ENCODE measurements around the gene KRT80.

KRT80 gene

DNA sequence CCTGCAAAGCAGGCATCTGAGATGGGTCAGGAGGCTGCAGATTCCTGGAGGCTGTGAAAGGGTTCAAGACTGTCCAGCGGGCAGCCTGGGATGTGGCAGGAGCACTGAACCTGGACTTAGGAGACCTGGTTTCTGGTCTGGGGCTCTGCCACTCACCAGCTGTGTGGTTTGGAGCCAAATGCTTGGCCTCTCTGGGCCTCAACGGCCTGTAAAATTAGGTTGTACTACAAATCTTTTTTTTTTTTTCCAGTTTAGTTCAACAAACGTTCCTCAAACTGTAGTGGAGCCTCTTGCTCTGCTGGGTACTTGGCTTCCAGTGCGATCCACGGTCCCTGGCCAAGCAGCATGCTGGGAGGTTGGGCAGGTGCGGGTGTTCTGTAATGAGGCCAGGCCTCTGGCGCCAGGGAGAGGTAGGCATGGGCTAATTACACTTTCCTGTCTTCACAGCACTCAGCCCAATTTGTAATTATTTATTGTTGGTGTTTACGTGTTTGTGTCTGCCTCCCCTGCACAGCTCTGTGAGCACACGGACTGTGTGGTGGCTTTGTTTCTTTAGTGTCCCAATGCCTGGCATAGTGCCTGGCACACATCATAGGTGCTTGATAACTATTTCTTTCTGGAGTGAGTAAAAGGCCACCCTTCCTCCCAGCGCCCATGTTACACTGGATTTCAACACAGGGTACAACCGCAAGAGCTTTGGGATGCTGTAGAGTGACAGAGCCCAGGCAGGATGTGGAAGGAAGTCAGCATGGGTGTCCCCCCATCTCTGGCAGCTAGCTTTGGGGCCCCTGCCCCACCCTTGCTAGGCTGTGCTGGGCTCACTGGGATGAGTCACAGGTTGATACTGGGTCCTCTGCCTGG is 5.8 kb upstream of the KRT80 start:
- no peak for DNase-seq

DNA sequence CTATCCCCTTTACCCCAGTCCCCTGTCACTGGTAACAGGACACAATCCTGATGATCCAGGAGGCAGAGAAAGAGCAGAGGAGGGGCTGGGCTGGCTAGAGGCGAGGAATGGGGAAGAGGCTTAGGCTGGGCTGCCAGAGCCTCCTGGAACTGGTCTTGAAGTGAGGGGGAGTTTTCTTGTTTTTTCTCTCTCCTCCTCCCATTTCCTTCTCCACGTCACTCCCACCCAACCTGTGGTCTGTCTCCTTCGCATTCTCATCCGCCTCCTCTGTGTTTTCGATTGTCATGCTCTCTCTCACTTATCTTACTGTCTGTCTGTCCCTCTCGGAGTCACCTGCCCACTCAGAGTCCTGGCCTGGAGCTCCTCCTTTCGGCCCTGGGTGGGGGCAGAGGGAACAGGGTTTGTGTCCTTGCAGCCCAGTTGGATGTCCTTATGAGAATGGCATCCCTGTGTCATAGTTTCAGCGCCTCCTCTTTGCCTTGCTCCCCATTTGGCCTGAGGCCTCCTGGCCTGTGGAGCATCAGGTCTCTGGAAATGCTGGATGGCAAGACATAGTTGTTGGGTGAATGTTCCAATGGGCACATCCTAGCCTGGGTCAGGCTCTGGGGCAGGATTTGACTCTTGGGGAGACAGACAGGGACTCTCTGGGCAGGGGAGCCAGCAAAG is 3.4 kb upstream of the KRT80 start:
- DNase-seq: no peak

DNA sequence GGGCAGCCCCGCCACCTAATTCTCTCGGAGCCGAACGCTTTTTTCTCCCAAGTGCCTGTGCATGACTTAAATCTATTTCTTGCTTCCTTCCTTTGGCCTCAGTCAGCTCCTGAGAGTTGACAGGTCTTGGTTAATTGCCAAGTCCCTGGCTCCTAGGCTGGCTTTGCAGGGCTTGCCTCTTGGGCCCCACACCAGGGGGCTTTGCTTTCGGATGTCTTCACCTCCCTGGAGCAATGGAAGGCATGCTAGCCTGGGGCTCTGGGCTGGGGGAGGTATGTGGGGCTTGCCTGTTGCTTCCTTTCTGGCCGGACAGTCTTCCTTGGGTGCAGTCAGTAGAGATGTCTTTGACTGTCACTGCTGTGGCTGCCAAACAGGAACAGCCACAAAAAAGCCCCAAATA is 2.2 kb upstream of the KRT80 start:
- DNase-seq: no peak

DNA sequence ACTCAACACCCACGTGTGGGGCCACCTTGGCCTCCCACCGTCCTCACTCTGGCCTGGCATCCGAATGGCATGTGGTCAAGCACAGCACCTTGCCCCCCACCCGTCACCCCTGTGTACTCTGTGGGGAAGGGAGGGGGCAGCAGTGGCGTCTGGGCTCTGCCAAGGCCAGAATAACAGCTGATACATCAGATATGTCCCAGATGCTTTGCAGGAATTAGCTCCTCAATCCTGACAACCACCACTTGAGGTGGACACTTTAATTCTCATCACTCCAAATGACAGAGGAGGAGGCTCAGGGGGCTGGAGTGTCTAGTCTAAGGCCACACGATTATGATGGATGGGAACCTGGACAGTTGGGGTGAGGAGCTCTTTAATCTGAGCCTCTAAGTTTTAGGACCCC is 1.7 kb upstream of the KRT80 start:
- no peak for DNase-seq

DNA sequence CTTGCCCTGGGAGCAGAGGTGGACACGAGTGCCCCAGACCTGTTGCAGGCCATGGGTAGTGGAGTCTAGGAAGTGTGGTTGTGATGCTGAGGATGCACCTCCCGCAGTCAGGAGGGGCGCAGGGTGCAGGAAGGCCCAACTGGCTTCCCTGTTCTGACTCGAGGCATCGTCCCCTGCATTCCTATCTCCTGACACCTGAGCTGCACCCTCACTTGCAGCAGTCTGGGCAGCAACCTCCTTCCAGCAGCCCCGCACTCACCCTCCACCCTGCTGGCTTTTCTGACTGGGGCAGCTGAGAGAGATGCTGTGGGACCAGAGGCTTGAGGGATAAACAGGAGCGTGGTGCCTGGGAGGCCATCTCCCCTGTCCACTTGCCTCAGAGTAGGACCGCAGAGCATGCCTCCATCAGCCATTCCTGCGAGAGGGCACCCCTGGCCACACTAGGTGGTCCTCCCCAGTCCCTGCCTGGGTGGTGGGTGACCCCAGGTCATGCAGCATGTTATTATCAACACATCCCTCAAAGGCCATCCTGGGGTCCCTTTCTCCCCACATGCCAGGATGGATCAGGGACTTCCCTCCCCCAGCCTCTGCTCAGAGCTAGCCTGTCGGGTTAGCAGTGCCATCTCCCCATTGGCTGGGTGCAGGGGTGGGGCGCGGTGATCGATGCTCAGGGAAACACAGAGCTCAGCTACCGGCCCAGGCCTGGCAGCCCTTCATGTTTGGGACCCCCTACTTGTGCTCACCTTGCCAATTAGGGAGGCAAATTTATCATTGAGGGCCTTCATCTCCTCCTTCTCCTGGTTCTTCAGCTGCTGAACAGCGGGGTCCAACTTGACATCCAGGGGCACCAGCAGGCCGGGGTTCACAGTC is 719 bp downstream of the KRT80 start:
- DNase-seq: no peak

DNA sequence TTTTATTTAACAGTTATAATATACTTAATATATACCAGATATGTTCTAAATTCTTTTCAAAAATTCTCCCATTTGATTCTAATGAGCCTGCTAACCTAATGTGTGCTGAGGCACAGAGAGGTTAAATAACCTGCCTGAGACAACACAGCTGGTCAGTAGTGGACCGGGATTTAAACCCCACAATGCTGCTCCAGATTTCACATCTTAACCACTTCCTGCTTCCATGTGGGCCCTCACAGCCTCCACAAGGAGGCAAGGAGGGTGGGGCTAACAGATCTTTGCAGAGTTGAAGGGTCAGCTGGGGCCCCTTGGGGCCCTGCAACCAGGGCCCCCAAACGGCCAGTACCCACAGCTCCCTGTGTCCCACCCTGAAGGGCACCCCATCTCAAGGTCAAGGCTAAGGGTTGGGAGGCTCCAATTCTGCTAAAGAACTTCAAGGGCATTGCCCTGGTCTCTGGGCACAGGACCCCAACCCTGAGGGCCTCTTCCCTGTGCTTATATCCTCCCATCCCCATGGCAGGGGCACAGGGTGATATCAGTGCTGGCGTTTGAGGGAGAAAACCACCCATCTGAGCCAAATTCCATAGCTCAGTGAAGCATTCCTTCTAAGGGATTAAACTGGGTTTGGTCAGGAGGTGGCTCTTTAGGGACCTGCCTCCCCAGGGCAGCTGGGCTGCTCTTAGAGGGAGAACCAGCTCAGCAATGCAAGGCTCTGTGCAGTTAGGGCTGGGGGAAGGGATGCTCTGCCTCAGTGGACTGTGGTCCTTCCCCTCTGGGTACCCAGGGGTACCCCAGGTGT is 2.2 kb downstream of the KRT80 start:
- no peak for DNase-seq

DNA sequence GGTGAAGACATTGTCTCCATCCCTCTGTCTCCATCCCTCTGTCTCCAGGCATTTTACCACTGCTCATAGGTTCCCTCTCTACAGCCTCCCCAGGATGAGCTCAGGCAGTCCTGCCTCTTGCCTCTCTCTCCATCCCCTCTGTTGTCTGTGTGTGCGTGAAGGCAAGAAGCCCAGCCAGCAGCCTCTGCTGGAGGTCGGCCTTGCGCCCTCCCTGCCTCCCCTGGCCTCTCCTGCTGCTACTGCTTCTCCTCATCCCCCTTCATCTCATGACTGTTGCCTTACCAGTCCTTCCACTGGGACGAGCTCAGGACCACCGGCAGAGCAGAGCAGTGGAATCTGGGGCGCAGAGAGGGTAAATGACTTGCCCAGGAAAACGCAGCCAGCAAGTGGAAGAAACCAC is 3.2 kb downstream of the KRT80 start:
- DNase-seq: no peak

DNA sequence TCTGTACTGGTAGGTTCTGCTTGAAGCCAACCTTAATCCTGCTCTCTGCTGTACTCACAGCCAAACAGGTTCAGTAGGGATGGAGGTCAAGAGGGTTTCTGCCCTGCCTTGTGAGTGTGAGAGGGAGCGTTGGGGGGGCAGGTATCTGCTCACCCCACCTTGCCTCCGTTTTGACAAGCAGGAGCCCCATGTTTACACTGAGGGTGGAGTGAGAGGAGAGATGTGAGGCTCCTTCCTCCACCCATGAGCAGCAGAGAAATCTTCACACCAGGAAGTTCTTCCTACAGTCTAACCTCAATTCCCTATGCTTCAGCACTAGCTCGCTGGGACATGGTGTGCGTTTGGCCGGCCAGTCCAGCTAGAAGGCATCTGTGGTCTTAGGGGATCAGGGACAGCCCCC is 4.2 kb downstream of the KRT80 start:
- DNase-seq: no peak

DNA sequence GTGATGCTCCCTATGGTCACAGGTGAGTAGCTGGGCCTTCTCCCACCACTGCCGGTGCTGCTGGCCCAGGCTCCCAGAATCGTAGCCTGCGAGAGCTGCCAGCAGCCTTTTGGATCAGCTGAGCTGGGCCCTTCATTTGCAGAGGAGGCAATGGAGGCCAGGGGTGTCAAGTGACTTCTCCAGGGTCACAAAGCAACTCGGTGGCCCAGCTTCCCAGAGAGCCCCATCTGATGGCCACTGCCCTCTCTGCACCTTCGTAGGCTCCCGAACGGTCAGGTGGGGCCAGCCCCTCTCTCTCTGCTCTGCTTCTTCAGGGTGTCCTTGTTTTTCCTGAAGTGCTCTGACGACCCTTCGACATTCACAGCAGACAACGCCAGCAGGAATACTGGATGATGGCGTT is 4.6 kb downstream of the KRT80 start:
- no peak for DNase-seq

DNA sequence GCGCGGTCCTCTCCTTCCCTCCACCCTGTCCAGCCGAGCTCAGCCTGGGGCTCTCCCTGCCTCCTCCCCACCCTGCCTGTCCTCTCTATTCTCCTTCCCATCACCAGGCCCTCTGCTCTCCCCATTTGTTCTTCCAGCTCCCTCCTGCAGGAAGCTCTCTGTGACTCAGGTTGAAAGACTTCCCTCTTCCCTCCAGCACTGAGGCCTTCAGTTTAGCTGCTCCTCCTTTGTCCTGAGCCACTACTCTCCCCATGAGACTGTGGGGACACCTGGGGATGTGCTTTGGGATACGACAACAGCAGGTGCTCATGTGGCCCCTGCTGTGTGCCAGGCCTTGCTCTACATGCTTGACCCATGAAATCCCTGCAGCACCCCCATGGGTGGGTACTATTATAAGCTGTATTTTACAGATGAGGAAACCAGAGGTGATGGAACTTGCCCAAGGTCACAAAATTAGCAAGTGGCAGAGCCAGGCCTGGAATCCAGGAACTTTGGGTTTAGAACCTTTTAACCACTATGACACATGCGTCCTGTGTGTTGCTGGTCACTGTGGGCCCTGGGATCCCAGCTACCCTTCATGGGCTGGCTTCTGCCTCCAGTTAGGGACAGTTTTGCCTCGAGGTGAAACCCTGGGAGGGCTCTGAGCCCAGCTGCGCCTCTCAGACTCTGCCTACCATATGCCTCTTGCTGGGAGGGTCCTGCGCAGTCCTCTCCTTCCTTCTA is 5.5 kb downstream of the KRT80 start:
- no peak for DNase-seq

DNA sequence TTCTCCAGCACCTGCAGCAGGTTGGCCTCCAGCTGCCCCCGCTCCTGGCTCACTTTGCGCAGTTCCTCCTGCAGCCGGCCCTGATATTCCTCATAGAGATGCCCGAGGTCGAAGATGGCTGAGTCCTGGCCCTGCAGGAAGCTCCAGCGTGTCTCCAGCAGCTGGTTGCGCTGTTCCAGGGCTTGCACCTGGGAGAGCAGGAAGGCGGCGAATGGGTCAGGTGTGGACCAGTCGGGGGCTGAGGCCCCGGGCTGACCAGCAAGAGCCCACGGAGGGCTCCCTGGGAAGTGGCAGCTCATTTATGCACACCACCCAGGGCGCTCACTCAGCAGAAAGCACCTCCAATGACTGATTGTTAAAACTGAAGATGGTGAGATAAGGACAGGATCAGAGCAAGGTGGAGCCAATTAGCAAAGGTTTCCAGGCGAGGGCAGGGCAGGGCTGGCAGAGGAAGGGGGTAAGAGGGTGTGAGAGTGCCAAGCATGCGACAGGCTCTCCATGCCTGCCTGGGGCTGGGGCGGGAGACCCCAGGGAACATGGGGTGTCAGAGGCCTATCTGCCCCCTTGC is 6.3 kb downstream of the KRT80 start:
- no peak for DNase-seq

DNA sequence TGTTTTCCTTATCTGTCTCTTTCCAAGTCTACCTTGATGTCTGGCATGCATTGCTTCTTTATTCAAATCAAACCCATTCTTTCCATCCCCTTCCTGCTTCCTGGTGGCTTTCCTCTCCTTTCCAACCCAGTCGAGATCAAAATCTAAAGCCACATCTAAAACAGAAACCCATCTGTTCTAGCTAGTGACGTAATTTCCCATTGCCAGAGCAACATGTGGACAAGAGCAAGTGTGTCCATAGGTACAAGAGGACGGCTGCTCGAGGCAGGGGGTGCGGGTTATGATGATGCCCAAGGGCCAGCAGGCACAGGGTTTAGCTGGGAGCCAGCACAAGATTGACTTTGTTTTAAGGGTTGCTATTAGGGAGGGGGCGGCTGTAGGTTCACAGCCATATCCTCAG is 7.0 kb downstream of the KRT80 start:
- no peak for DNase-seq

DNA sequence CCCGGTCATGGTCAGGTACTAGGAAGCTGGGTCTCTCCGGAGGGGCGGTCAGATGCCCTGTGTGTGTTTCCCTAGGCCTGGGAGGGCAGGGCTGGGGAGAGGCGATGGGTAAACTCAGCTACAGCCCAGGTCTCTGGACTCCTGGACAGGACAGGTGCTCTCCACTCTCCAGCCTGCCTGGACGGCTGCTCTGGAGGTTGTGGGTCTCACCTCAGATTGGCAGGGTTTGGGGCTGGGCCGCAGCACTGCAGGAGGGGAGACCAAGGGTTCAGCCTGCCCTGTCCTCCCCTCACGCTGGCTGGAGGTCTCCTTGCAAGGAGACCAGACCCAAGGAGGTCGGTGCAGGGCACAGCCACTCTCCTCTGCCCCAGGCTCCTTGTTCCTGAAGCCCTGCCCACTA is 7.8 kb downstream of the KRT80 start:
- no peak for DNase-seq

DNA sequence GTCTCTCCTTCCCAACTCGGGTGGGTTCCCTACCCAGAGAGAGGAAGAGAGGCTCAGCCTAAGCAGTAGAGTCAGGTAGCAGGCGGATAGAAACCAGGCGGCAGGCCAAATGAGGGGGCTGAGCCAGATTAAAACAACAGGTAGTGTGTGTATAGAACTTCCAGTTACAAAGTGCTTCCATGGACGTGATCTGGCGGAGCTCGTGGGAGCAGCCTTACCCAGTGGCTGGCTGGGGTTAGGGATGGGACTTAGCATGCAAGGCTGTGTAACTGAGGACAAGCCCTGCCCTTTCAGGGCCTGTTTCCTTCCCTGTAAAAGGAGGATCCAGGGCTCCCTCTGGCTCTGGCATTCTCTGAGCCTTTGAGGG is 8.3 kb downstream of the KRT80 start:
- DNase-seq: no peak

DNA sequence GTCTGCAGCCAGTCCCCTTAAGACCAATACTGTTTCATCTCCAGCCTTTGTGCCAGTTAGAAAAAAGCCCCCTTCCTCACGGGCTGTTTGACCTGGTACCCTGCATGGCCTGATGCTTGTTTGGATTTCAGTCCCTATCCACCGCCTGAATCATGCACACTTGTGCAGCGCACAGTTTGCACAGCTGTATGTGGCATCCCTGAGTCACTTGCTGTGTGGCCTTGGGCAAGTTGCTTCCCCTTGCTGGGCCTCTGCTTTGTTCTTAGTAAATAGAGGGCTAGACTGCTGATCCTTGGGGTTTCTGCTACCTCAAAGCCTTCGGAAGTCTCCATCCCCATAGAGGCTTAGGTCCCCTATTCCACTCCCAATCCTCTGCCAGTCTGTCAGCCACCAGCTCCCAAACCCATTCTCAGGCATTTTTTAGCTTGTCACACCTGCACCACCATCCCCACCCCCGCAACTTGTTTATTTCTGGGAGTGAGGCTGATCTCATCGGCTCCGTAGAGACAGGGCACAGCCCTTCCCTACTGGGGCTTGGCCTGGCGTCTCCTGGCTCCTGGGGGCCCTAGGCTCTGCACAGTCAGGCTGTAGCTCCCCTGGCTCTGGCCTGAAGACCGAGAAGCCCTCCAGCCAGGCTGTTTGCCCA is 8.8 kb downstream of the KRT80 start:
- DNase-seq: no peak

DNA sequence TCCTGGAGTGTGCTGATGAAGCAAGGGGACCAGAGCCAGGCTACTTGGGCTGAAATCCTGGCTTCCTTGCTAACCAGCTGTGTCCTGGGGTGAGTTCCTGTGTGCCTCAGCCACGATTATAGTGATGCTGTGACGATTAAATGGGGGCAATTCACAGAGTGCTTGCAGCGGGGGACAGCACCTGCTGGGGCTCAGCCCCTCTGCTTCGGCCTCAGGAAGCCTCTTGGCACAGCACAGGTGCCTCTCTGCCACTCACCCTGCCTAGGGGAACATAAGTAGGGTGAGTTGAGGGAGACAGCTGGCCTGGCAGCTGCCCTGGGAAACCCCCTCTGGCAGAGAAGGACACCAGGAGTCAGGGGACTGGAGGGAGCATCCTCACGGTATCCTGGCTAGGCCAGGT is 9.4 kb downstream of the KRT80 start:
- DNase-seq: no peak

DNA sequence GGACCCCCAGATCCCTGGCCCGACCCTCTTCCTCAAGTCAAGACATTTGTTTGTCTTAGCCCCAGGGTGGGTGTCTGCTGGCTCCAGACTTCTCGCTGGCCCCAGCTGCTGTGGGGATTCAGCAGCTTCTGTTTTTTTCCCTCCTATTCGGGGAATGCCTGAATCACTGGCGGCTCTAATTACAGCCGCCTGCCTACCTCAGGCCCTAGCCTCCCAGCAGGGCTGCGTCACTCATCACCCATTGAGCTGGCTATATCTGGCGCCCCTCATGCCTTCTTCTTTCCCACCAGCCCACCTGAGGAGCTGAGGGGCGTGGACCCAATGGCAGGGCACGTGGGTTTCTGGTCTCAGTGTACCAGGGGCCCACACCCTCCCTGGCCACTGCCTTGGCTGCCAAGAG is 10.1 kb downstream of the KRT80 start:
- peak in 1 of 2 experiments; percentile 25 for DNase-seq

DNA sequence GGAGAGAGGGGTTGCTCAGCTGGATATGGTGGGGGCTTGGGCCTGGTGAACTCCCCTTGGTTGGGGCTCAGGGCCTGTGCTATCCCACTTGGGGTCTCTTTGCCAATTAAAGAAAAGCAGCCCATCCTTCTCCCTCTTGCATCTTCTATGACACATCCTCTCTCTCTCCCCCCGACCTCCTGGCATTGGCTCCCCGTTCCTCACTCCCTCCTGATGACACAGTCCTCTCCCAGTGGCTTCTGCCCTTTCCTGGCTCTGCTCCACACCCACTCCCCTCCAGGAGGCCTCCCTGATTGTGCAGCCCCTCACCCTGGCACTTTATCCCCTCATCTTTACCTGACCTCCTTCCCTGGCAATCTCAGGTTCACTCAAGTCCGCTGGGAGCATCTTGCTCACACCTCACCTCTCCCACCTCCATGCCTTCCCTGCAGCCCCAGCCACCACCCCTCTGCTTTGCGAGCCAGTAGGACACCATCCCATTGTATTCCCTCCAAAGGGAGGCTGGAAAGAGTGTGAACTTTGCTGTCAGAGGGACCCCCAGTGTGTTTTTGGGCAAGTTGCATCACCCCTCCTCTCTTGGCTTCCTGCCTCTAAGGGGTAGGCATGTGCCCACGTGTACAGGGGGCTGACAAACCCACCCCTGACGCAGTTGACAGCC is 10.7 kb downstream of the KRT80 start:
- no peak for DNase-seq

DNA sequence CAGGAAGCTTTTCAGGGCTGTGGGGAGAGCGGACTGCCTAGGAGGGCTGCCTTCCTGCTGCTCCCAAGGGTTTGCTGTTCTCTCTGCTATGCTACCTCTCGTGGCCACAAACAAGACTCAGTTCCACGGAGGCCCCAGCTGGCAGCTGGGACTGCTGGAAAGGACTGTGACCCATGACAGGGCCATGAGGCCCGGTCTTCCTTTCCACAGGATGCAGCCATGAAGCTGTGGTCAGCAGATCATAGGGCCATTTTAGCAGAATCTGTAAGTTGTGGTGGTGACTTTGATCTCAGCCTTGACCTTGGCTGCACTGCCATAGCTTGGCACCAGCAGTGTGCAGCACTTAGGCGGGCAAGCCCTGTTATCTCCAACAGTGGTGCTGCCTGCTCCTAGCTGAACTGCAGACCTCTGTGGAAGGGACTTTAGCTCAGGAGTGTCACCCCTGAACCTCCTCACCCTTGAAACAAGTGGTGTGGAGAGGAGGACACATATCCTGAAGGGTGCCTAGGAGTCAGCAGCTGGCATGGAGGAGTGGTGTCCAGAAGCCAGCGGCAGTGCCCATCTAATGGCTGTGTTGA is 12.3 kb downstream of the KRT80 start:
- no peak for DNase-seq

DNA sequence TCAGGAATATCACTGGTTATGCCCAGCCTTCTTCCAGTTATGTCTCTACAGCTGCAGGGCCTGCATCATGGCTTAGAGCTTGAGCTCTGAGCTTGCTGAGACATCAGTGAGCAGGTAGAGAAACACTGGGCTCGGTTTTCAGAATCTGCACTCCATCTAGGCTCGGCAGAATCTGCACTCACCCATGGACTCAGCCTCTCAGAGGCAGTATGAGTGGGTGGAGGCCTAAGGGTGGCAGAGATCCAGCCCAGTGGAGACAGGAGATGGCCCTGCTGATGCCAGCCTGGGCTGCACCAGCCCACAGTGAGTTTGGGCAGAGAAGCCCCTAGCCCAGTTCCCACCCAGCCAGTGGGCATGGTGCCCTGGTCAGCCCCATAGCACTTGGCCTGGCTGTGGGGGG is 12.8 kb downstream of the KRT80 start:
- no peak for DNase-seq

Data from NCI-H526 (cell line).